ENCODE results near the gene ATG10. TPM values are rescaled to one million over a fixed set of nuclear protein-coding genes. Genes with fewer than 3 reads are reported as not detected.
A peak's percentile ranks its signal among the peaks of the same experiment; 100 is the strongest.

ATG10 gene
- total RNA-seq, 1 experiment from 2014 or later: 7.6 TPM

DNA sequence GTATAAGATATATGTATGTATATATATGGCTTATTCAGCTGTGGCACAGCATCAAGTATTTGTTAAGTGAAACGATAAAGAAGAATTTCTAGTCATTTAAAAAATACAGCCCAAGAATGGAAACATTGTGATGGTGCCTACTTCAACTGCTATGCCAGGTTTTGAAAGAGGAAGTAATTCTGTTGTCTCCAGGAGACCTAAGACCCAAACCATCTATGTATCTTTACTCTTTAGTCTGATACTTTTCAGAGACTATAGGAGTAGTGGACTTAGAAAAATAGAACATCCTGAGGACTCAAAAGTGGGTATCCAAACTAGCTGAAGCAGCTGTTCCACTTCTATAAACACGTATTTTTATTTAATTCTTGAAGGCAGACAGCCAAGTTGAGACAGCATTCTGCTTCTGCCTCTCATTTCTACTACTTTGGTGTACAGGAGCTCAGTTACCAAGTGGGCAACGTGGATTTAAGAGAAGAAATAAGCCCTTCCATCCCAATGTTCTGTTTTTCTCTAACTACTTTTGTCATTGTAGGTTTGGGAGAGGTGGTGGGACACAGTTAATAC, 195.6 kb downstream of the ATG10 start:
- H3K4ac ChIP-seq (ENCODE audit: low read depth, low read length): no peak overlapping the region
- H2AK5ac ChIP-seq (ENCODE audit: insufficient read length, low read length): no peak overlapping the region
- WGBS (ENCODE audit: extremely low coverage, insufficient read length, low lambda C conversion rate): no CpG with 5 or more reads among the region's 3 CpGs
- peaks cover 5% of the 10 kb centered on the region; the same call in 1 of the 2 replicates for H3K4me1 ChIP-seq (ENCODE audit: insufficient read depth, low read length)
- no peaks in the 10 kb centered on the region for H3K79me2 ChIP-seq (ENCODE audit: insufficient read depth, low read length)
- H3K23me2 ChIP-seq (ENCODE audit: insufficient read length, low read depth, low read length, poor library complexity, severe bottlenecking): no peaks in the 10 kb centered on the region
- H4K91ac ChIP-seq (ENCODE audit: insufficient read length, low read depth, low read length): no peak overlapping the region
- no peak overlapping the region for H4K5ac ChIP-seq (ENCODE audit: insufficient read length, low read depth, low read length)
- DNase-seq: no peak
- H2BK15ac ChIP-seq (ENCODE audit: low read depth, low read length): no peak overlapping the region
- Mint-ChIP-seq H3K27me3 (ENCODE audit: low read depth) (no peaks in the 10 kb centered on the region), H3K36me3 (ENCODE audit: insufficient read depth in 1 of 3, low read depth in 3 of 3) (peaks cover 0 to 4% (median 0%) of the 10 kb centered on the region in 3 experiments; a peak in 1 of 7 replicates), H3K4me3 (no peak overlapping the region), H3K27ac (peak overlapping the region in 1 of 3 experiments; percentile 65; a peak in 1 of 7 replicates), H3K9me3 (no peaks in the 10 kb centered on the region), H3K4me1 (peaks cover 34 to 46% of the 10 kb centered on the region in 2 experiments)
- no peak overlapping the region for H3K23ac ChIP-seq (ENCODE audit: insufficient read length, low read depth, low read length)
- no peaks in the 10 kb centered on the region for H3K9me3 ChIP-seq (ENCODE audit: control insufficient read depth, low read depth, low read length)
- H3K14ac ChIP-seq (ENCODE audit: insufficient read depth, low read length): no peak overlapping the region
- H2AFZ ChIP-seq (ENCODE audit: low read length): no peak overlapping the region
- H2BK120ac ChIP-seq (ENCODE audit: low read depth, low read length, poor library complexity, severe bottlenecking): no peak overlapping the region
- H3K27ac ChIP-seq (ENCODE audit: insufficient read length, low read depth, low read length): no peak overlapping the region
- H3K56ac ChIP-seq (ENCODE audit: insufficient read length, low read depth, low read length): no peak overlapping the region
- H3T11ph ChIP-seq (ENCODE audit: low read length): no peak overlapping the region
- no peak overlapping the region for H2BK12ac ChIP-seq (ENCODE audit: insufficient read length, low read depth, low read length)
- H3K18ac ChIP-seq (ENCODE audit: insufficient read length, low read depth, low read length): no peak overlapping the region
- no peak overlapping the region for H3K4me2 ChIP-seq (ENCODE audit: insufficient read depth, insufficient read length, low read length)
- TF ChIP-seq, protein P1, sequence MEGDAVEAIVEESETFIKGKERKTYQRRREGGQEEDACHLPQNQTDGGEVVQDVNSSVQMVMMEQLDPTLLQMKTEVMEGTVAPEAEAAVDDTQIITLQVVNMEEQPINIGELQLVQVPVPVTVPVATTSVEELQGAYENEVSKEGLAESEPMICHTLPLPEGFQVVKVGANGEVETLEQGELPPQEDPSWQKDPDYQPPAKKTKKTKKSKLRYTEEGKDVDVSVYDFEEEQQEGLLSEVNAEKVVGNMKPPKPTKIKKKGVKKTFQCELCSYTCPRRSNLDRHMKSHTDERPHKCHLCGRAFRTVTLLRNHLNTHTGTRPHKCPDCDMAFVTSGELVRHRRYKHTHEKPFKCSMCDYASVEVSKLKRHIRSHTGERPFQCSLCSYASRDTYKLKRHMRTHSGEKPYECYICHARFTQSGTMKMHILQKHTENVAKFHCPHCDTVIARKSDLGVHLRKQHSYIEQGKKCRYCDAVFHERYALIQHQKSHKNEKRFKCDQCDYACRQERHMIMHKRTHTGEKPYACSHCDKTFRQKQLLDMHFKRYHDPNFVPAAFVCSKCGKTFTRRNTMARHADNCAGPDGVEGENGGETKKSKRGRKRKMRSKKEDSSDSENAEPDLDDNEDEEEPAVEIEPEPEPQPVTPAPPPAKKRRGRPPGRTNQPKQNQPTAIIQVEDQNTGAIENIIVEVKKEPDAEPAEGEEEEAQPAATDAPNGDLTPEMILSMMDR (conservative IDR thresholded peaks at IDR 0.05): no peak
- no peak overlapping the region for H2BK5ac ChIP-seq (ENCODE audit: insufficient read length, low read length)
- no peaks in the 10 kb centered on the region for H3K79me1 ChIP-seq (ENCODE audit: insufficient read depth, low read depth, low read length, poor library complexity, severe bottlenecking)
- H2BK20ac ChIP-seq (ENCODE audit: low read depth, low read length, poor library complexity, severe bottlenecking): no peak overlapping the region
- H3K27me3 ChIP-seq (ENCODE audit: insufficient read depth, low read length): no peaks in the 10 kb centered on the region
- H4K8ac ChIP-seq (replicated peaks; ENCODE audit: insufficient read length, low read depth, low read length): no peak overlapping the region
- no peaks in the 10 kb centered on the region for H4K20me1 ChIP-seq (ENCODE audit: control insufficient read depth, insufficient read depth, insufficient read length)
- H3K9ac ChIP-seq (ENCODE audit: extremely low read depth, insufficient read length, low read length): no peak overlapping the region

Data from H9 (cell line).